HFFc6 (cell line): ENCODE results near the gene AKT1. TPM values are rescaled to one million over a fixed set of nuclear protein-coding genes. Genes with fewer than 3 reads are reported as not detected.
A peak's percentile ranks its signal among the peaks of the same experiment; 100 is the strongest.

Experiments
- DNase-seq: peaks from one replicate; pipeline ENCODE4 v3.0.0-alpha.2; 2018
- H3K27ac Mint-ChIP-seq: 2 replicates; pipeline ENCODE4 v1.8.0; 2020; ENCODE audit warnings: mild to moderate bottlenecking, mixed read lengths
- H3K27me3 Mint-ChIP-seq: 2 replicates; pipeline ENCODE4 v1.8.0; 2021; ENCODE audit warnings: mild to moderate bottlenecking, moderate library complexity, mixed read lengths; ENCODE audit not compliant: insufficient read depth
- H3K36me3 Mint-ChIP-seq: 2 replicates; pipeline ENCODE4 v1.8.0; 2021; ENCODE audit warnings: low read depth, mixed read lengths
- H3K4me1 Mint-ChIP-seq: 2 replicates; pipeline ENCODE4 v1.8.0; 2020; ENCODE audit warnings: low read depth, mixed read lengths
- H3K4me3 Mint-ChIP-seq: 2 replicates; pipeline ENCODE4 v1.8.0; 2020; ENCODE audit warnings: mild to moderate bottlenecking, moderate library complexity, mixed read lengths
- H3K9me3 Mint-ChIP-seq: 2 replicates; pipeline ENCODE4 v1.8.0; 2020; ENCODE audit warnings: mild to moderate bottlenecking, mixed read lengths
- CTCF ChIP-seq: fragments of 200-600 bp; sonication (generic); IDR thresholded peaks from 2 replicates; pipeline ENCODE4 v1.5.0; 2021; ENCODE audit warnings: antibody characterized with exemption, mild to moderate bottlenecking
- total RNA-seq, 6 experiments: library from RNA; stranded (reverse); fragmentation: NEBNext Ultra II Directional; extraction: Animal tissue kit (Norgen Biotek cat#: 25700); gene quantifications; 2 replicates in 1 of 6; 3 replicates in 5 of 6; pipeline ENCODE4 v1.2.3, GENCODE V29; 2021

AKT1 gene
- total RNA-seq, 6 experiments from 2014 or later, result 164 to 191 (median 173) TPM

DNA sequence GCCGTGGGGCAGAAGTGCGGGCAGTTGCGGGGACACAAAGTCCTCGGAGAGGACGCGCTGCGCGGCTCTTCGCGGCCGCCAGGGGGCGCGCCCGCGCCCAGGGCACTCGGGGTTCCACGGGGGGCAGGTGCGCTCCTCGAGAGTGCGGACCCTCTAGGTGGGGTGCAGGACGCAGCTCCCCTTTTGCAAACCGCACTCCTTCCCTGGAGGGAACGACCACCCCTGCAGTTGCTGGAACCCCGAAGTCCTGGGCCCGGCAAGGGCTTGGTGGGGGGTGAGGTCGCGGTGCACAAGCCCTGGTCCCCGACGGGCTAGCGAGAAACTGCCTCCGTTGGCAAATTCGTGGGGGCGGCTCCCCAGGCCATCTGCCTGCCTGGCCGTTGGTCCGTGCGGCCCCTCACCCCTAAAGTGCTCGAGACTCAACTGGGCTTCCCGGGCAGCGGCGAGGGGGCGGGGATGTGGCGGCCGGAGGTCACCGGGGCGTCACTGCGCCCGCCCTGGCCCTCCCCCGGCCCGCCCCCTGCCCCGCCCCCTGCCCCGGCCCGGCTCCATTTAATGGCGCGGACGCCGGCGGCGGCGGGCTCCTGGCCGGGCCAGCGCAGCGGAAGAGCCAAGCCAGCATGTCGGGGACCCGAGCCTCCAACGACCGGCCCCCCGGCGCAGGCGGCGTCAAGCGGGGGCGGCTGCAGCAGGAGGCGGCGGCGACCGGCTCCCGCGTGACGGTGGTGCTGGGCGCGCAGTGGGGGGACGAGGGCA, 71.7 kb downstream of the AKT1 start, which contains the start of gene ADSS1:
Gene ADSS1 (plus strand): TSS at position 579 of the 756 bp plus-strand sequence. CDS start 42 bp downstream, at position 621.
- Mint-ChIP-seq H3K4me1 (peaks cover 13% of the 10 kb centered on the region), H3K4me3 (peak within 1 kb of the TSS; percentile 57), H3K27ac (no peak within 1 kb of the TSS), H3K27me3 (peaks cover 20% of the 10 kb centered on the region), H3K36me3 (peaks cover 6% of the 10 kb centered on the region), H3K9me3 (peaks cover 2% of the 10 kb centered on the region)
- TF ChIP-seq CTCF, result peak; percentile 99
- no peak for DNase-seq

GRCh38 chr14:104722938-104723650, 72.5 kb downstream of the AKT1 start:
- peaks cover 6% of the 10 kb centered on the region for H3K36me3 Mint-ChIP-seq
- peaks cover 13% of the 10 kb centered on the region for H3K4me1 Mint-ChIP-seq
- H3K4me3 Mint-ChIP-seq, result no peak overlapping the region
- TF ChIP-seq CTCF, result no peak
- no peak for DNase-seq
- H3K9me3 Mint-ChIP-seq, result no peaks in the 10 kb centered on the region
- peaks cover 13% of the 10 kb centered on the region for H3K27me3 Mint-ChIP-seq
- H3K27ac Mint-ChIP-seq, result no peak overlapping the region

DNA sequence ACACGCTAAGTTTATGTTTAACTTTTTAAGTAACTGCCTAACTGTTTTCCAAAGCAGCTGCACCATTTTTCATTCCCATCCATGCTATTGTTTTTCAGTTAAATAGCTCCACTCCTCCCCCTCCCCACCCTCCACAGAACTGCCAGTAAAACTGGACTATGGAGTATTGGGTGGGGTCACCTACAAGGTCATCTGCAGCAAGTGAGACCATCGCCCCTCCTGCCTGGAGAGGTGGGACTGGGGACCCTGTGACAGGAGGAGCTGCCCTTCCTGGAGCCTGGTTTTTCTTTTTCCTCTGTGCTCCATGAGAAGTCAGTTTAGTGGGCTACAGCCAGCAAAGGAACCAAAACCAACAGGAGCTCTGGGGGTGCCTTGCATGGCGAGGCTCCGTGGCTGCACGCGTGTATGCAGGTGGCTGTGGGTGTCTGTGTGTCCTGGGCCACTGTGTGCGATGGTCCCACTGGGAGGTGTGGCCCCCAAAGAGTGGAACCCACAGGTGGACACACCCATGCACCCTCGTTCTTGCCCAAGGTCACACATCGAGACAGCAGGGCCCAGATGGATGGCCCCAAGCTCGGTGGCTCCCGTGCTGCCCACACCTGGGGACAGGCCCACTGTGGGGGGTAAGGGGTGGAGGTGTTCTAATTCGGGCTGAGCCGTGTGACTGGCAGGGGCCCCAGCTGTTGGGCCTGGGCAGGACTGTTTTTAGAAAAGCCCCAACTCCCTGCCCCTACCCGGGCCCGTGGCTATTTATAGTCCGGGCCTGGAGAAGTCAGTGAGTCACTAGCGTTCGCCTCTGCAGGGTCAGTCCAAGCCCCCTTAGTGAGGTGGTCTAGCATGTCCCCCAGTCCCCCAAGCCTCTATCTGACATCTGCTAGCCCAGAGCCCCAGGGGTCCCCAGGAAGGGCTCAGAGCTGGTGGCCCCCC, 73.8 kb downstream of the AKT1 start:
- Mint-ChIP-seq H3K9me3 (no peaks in the 10 kb centered on the region), H3K4me3 (no peak overlapping the region), H3K27me3 (peaks cover 15% of the 10 kb centered on the region), H3K27ac (no peak overlapping the region), H3K36me3 (peaks cover 14% of the 10 kb centered on the region), H3K4me1 (peaks cover 13% of the 10 kb centered on the region)
- no peak for TF ChIP-seq CTCF
- DNase-seq, result no peak

Other genes with a start within 250 kb of the AKT1 start
- gene C14orf180, start 216.0 kb downstream of the AKT1 start, total RNA-seq, result not detected
- gene TMEM179, start 191.0 kb downstream of the AKT1 start, total RNA-seq, result not detected
- gene INF2, start 106.1 kb downstream of the AKT1 start, total RNA-seq, result 100 to 1,000 TPM; 111 to 121 (median 116) TPM
- gene ADSS1, start 71.5 kb downstream of the AKT1 start, total RNA-seq, result 1 to 10 TPM; 2.7 to 3.7 (median 3.3) TPM
- gene SIVA1, start 42.6 kb downstream of the AKT1 start, total RNA-seq, result 10 to 100 TPM; 78.3 to 95.8 (median 82.5) TPM
- gene ZBTB42, start 5.4 kb upstream of the AKT1 start, total RNA-seq, result 1 to 10 TPM; 1.3 to 1.8 (median 1.5) TPM
- 10 to 100 TPM; 29.9 to 34.9 (median 32.0) TPM for gene CEP170B, start 69.5 kb upstream of the AKT1 start, total RNA-seq
- gene PLD4, start 129.1 kb upstream of the AKT1 start, total RNA-seq, result under 1 TPM; 0.05 to 0.18 (median 0.11) TPM
- 10 to 100 TPM; 50.2 to 76.2 (median 73.7) TPM for gene AHNAK2, start 182.6 kb upstream of the AKT1 start, total RNA-seq
- gene CLBA1, start 190.0 kb upstream of the AKT1 start, total RNA-seq, result 10 to 100 TPM in 2 of 6 experiments, 1 to 10 TPM in 4; 5.9 to 12.3 (median 7.9) TPM
- 10 to 100 TPM; 11.6 to 20.3 (median 18.4) TPM for gene CDCA4, start 225.3 kb upstream of the AKT1 start, total RNA-seq